ENCODE data around the gene NR6A1. TPM values are rescaled to one million over a fixed set of nuclear protein-coding genes. Genes with fewer than 3 reads are reported as not detected.
A peak's percentile ranks its signal among the peaks of the same experiment; 100 is the strongest.

The NR6A1 gene
- total and polyA plus RNA-seq, 2 of the 8 experiments (the other 6 are each of a cell fraction or from before 2014, with no cell fraction given), result 93.2 to 237 TPM

DNA sequence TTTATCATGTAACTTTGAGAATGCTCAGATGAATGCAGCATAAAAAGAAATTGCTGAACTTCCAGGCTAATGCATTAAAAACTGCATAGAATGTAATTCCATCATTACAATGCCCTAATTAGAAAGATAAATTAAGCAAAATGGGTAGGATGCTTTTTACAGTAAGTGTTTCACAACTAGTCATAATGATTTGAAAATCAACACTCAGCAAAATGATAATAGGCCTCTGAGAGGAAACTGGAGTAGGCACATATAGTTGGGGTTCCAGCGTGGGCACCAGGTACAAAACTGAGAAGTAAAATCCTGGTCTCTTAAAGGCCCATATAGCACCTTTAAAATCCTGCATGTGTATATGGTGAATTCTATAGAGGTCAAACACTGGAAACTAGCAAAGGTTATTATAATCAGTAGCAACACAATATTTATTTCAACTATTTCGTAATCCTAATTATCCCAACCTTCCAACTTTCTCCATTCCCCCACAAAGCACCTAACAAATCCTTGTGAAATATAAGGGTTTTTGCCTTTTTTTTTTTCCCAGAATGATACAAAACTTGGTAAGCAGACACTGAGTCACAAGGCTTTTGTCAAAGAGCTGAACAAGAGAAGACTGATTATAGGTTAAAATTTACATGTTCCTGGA, 155.9 kb downstream of the NR6A1 start:
- H4K5ac ChIP-seq (ENCODE audit: insufficient read length, low read depth, low read length), result peak overlapping the region; percentile 69
- DNase-seq (ENCODE audit: low read depth in 1 of 2, low spot score in 2 of 2) (no peak), FAIRE-seq (no peak)
- WGBS, 2 experiments (ENCODE audit: extremely low coverage in 1 of 2, insufficient coverage in 1 of 2, insufficient read length in 1 of 2, insufficient replicate concordance in 2 of 2, low coverage in 1 of 2, low lambda C conversion rate in 2 of 2, missing lambda C conversion rate in 1 of 2), result 81 to 100% methylated on average over 1 to 2 of the region's 2 CpGs
- H3K27me3 ChIP-seq (replicated peaks in 1 of 4; ENCODE audit: control insufficient read depth in 3 of 4, extremely low read depth in 1 of 4, insufficient read depth in 3 of 4, low read length in 3 of 4), result no peaks in the 10 kb centered on the region
- H4K91ac ChIP-seq (replicated peaks; ENCODE audit: insufficient read length, low read length), result no peak overlapping the region
- no peak overlapping the region for H2BK15ac ChIP-seq (ENCODE audit: low read length)
- peaks cover 4 to 63% of the 10 kb centered on the region in 2 experiments; a peak in 2 of 4 replicates for H3K79me2 ChIP-seq (ENCODE audit: control insufficient read depth in 1 of 2, insufficient read depth in 2 of 2, low read length in 2 of 2)
- H3K14ac ChIP-seq (ENCODE audit: insufficient read length), result no peak overlapping the region
- H3K23ac ChIP-seq (ENCODE audit: insufficient read length), result no peak overlapping the region
- no peaks in the 10 kb centered on the region for H3K36me3 ChIP-seq (ENCODE audit: control insufficient read depth in 2 of 4, insufficient read depth in 4 of 4, low read length in 3 of 4)
- no peak overlapping the region for H3K18ac ChIP-seq (ENCODE audit: extremely low read depth, low read length)
- H2BK12ac ChIP-seq (ENCODE audit: low read depth, low read length), result no peak overlapping the region
- H3K23me2 ChIP-seq (ENCODE audit: low read depth, low read length), result no peaks in the 10 kb centered on the region
- H3K79me1 ChIP-seq (ENCODE audit: low read depth, low read length), result no peaks in the 10 kb centered on the region
- no peak overlapping the region for H2BK5ac ChIP-seq (ENCODE audit: low read depth, low read length)
- no peak overlapping the region for H4K8ac ChIP-seq (ENCODE audit: extremely low read depth, insufficient read depth, low read length)
- H4K20me1 ChIP-seq (replicated peaks in 1 of 2; ENCODE audit: control insufficient read depth in 1 of 2, insufficient read depth in 2 of 2, low read length in 2 of 2), result no peaks in the 10 kb centered on the region
- H3K27ac ChIP-seq (ENCODE audit: low read depth, low read length), result no peak overlapping the region
- no peak overlapping the region for H2BK20ac ChIP-seq (ENCODE audit: low read length)
- H2BK120ac ChIP-seq (replicated peaks; ENCODE audit: low read depth, low read length), result no peak overlapping the region
- H3K56ac ChIP-seq (replicated peaks; ENCODE audit: insufficient read length, low read depth, low read length), result no peak overlapping the region
- H3K4me1 ChIP-seq (replicated peaks in 1 of 4; ENCODE audit: control insufficient read depth in 3 of 4, insufficient read depth in 4 of 4, low read length in 3 of 4), result peaks cover 5 to 21% (median 8%) of the 10 kb centered on the region in 4 experiments; a peak in 4 of 7 replicates
- H2AK5ac ChIP-seq (ENCODE audit: low read depth, low read length), result no peak overlapping the region
- H3K4me3 ChIP-seq (ENCODE audit: extremely low read depth in 1 of 4, insufficient read depth in 2 of 4, low read depth in 3 of 4, low read length in 4 of 4), result no peak overlapping the region
- CTCF ChIA-PET (ENCODE audit: partially characterized antibody), result interaction anchor here (0.7 to 9.3 kb wide), 15 partner anchors 9 to 237 kb away, joined by 3 to 112 read pairs (median 7); partner anchors contain the start of gene WDR38
- H3K9me3 ChIP-seq (ENCODE audit: insufficient read depth in 2 of 2, low read depth in 1 of 2, low read length in 1 of 2), result no peaks in the 10 kb centered on the region
- no peak overlapping the region for H2AFZ ChIP-seq (ENCODE audit: low read length)
- POLR2A ChIA-PET (ENCODE audit: partially characterized antibody), result interaction anchor here (0.9 to 1.1 kb wide), 2 partner anchors 19 to 21 kb away, joined by 3 read pairs; no protein-coding TSS in a partner anchor
- H3K4me2 ChIP-seq (ENCODE audit: insufficient read depth in 1 of 2, low read depth in 2 of 2, low read length in 2 of 2), result no peak overlapping the region
- H3K9ac ChIP-seq (replicated peaks in 1 of 4; ENCODE audit: extremely low read depth in 1 of 4, low read depth in 3 of 4, low read length in 3 of 4), result no peak overlapping the region
- H3K4ac ChIP-seq (replicated peaks; ENCODE audit: insufficient read length, low read depth, low read length), result no peak overlapping the region
- no peak for TF ChIP-seq SP2 (IDR thresholded peaks at IDR 0.05; ENCODE audit: low read length)
- no peak for TF ChIP-seq EP300 (IDR thresholded peaks at IDR 0.05; ENCODE audit: borderline replicate concordance in 1 of 2, low read depth in 2 of 2, low read length in 2 of 2)
- no peak for TF ChIP-seq ASH2L (IDR thresholded peaks at IDR 0.05; ENCODE audit: low read length)
- TF ChIP-seq CREB1 (IDR thresholded peaks at IDR 0.05), result no peak
- TF ChIP-seq JUN (IDR thresholded peaks at IDR 0.05; ENCODE audit: low read depth, low read length), result no peak
- no peak for TF ChIP-seq EZH2 (IDR thresholded peaks at IDR 0.05; ENCODE audit: low read depth, low read length, severe bottlenecking)
- TF ChIP-seq, protein P1, sequence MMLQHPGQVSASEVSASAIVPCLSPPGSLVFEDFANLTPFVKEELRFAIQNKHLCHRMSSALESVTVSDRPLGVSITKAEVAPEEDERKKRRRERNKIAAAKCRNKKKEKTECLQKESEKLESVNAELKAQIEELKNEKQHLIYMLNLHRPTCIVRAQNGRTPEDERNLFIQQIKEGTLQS (IDR thresholded peaks at IDR 0.05; ENCODE audit: insufficient read depth, low read depth, low read length), result no peak
- no peak for TF ChIP-seq MAFK (IDR thresholded peaks at IDR 0.05; ENCODE audit: low read depth, low read length)
- no peak for TF ChIP-seq BACH1 (IDR thresholded peaks at IDR 0.05; ENCODE audit: low read length)
- TF ChIP-seq HDAC6 (IDR thresholded peaks at IDR 0.05; ENCODE audit: low read depth, low read length), result no peak
- TF ChIP-seq BRCA1 (IDR thresholded peaks at IDR 0.05; ENCODE audit: low read depth, low read length), result no peak
- TF ChIP-seq SIN3A (conservative IDR thresholded peaks at IDR 0.05 in 1 of 2, IDR thresholded peaks at IDR 0.05 in 1 of 2; ENCODE audit: low read depth in 1 of 2, low read length in 2 of 2), result no peak
- TF ChIP-seq EGR1 (IDR thresholded peaks at IDR 0.05; ENCODE audit: borderline replicate concordance, low read depth, low read length), result no peak

All from H1 (cell line).